CD4-positive, alpha-beta memory T cell (primary cell): ENCODE measurements around the gene TLX3. TPM values are rescaled to one million over a fixed set of nuclear protein-coding genes. Genes with fewer than 3 reads are reported as not detected.

Experiments used
- CTCF ChIA-PET: fragments of 350-600 bp; sonication (Branson Sonifier 250); formaldehyde crosslinking; loops from one replicate; lab custom pipeline; 2021; ENCODE audit warnings: inconsistent platforms; ENCODE audit not compliant: partially characterized antibody; lab: Charles Lee
- POLR2A ChIA-PET: fragments of 350-600 bp; sonication (Branson Sonifier 250); formaldehyde crosslinking; loops from one replicate; lab custom pipeline; 2021; ENCODE audit not compliant: partially characterized antibody; lab: Charles Lee
- DNase-seq, 5 donors: peaks; one replicate each; pipeline versions ENCODE4 v3.0.0 to v3.0.0-alpha.2; 2020 to 2022; ENCODE audit warnings: mixed read lengths in 1 of 5
- H3K27ac ChIP-seq: one replicate; pipeline ENCODE4 v1.7.0; 2013; ENCODE audit warnings: low read depth, low read length
- H3K27me3 ChIP-seq: 2 replicates; pipeline ENCODE4 v1.7.0; 2013; ENCODE audit warnings: mild to moderate bottlenecking, low read length, moderate library complexity; ENCODE audit not compliant: insufficient read depth
- H3K36me3 ChIP-seq: 2 replicates; pipeline ENCODE4 v1.7.0; 2013; ENCODE audit warnings: mild to moderate bottlenecking, low read length, moderate library complexity; ENCODE audit not compliant: insufficient read depth
- H3K4me1 ChIP-seq: 2 replicates; pipeline ENCODE4 v1.7.0; 2013; ENCODE audit warnings: mild to moderate bottlenecking, low read length, moderate library complexity; ENCODE audit not compliant: insufficient read depth
- H3K4me3 ChIP-seq, 2 donors: one replicate each; pipeline ENCODE4 v1.7.0; 2013; ENCODE audit warnings: low read length in 2 of 2, mild to moderate bottlenecking in 1 of 2
- H3K9me3 ChIP-seq, 2 donors: one replicate each; pipeline ENCODE4 v1.7.0; 2013; ENCODE audit warnings: low read length in 2 of 2, control low read depth in 1 of 2; ENCODE audit not compliant: control insufficient read depth in 1 of 2
- H3K27ac Mint-ChIP-seq, 7 donors: one replicate each; pipeline ENCODE4 v1.8.0; 2020 to 2021; ENCODE audit warnings: mixed read lengths in 7 of 7, mild to moderate bottlenecking in 6 of 7, inconsistent platforms in 3 of 7, moderate library complexity in 3 of 7
- H3K27me3 Mint-ChIP-seq, 2 donors: one replicate each; pipeline ENCODE4 v1.8.0; 2020 to 2021; ENCODE audit warnings: mixed read lengths in 2 of 2
- H3K36me3 Mint-ChIP-seq, 2 donors: one replicate each; pipeline ENCODE4 v1.8.0; 2020 to 2021; ENCODE audit warnings: mixed read lengths in 2 of 2, inconsistent platforms in 1 of 2, mild to moderate bottlenecking in 1 of 2
- H3K4me1 Mint-ChIP-seq, 4 donors: one replicate each; pipeline ENCODE4 v1.8.0; 2020 to 2021; ENCODE audit warnings: mixed read lengths in 4 of 4, mild to moderate bottlenecking in 1 of 4
- H3K4me3 Mint-ChIP-seq, 8 donors: one replicate each; pipeline ENCODE4 v1.8.0; 2020 to 2021; ENCODE audit warnings: mixed read lengths in 8 of 8, mild to moderate bottlenecking in 7 of 8, moderate library complexity in 6 of 8, inconsistent platforms in 3 of 8
- H3K9me3 Mint-ChIP-seq, 8 donors: one replicate each; pipeline ENCODE4 v1.8.0; 2020 to 2021; ENCODE audit warnings: mixed read lengths in 8 of 8, mild to moderate bottlenecking in 5 of 8, inconsistent platforms in 3 of 8, moderate library complexity in 1 of 8
- intact Hi-C: fragments of 100-400 bp; cut with micrococcal nuclease; formaldehyde crosslinking; loops from one replicate; pipeline ENCODE4 v1.15.1; 2023
- polyA plus RNA-seq, 2 donors: library from polyadenylated mRNA; unstranded; fragments of 300-500 nt; fragmentation: Illumina TruSeq; gene quantifications; one replicate each; pipeline ENCODE4 v1.2.3, GENCODE V29; 2021
- total RNA-seq, 2 experiments: library from RNA; stranded (reverse); gene quantifications; one replicate each; pipeline ENCODE4 v1.2.3, GENCODE V29; 2021

The TLX3 gene
- total and polyA plus RNA-seq, 4 experiments from 2014 or later: not detected

- Histone ChIP-seq H3K4me1 (peaks cover under 1% of the 10 kb centered on the region), H3K9me3 (no peaks in the 10 kb centered on the region), H3K27ac (no peak overlapping the region), H3K36me3 (no peaks in the 10 kb centered on the region), H3K4me3 (no peak overlapping the region), H3K27me3 (no peaks in the 10 kb centered on the region)
- Mint-ChIP-seq H3K4me1 (peaks cover under 1 to 3% (median 2%) of the 10 kb centered on the region in 4 donors), H3K36me3 (no peaks in the 10 kb centered on the region), H3K9me3 (peaks cover 0 to 6% (median 0%) of the 10 kb centered on the region in 8 donors), H3K4me3 (no peak overlapping the region), H3K27me3 (peaks cover 11 to 15% of the 10 kb centered on the region in 2 donors), H3K27ac (no peak overlapping the region)
- ChIA-PET CTCF (no interaction called here), POLR2A (no interaction called here)
- no peak for DNase-seq
- intact Hi-C loops: no loop called here
Measured at GRCh38 chr5:171270136-171270535, 38.9 kb upstream of the TLX3 start.

GRCh38 chr5:171271798-171272197 lies 37.2 kb upstream of the TLX3 start:
- intact Hi-C loops: no loop called here
- ChIA-PET CTCF (no interaction called here), POLR2A (no interaction called here)
- H3K4me3 ChIP-seq: no peak overlapping the region
- no peak for DNase-seq
- Mint-ChIP-seq H3K27ac (no peak overlapping the region), H3K36me3 (no peaks in the 10 kb centered on the region), H3K9me3 (peaks cover 0 to 6% (median 0%) of the 10 kb centered on the region in 8 donors), H3K4me3 (no peak overlapping the region), H3K4me1 (no peaks in the 10 kb centered on the region), H3K27me3 (peaks cover 11 to 15% of the 10 kb centered on the region in 2 donors)
- no peaks in the 10 kb centered on the region for H3K4me1 ChIP-seq
- no peaks in the 10 kb centered on the region for H3K9me3 ChIP-seq
- H3K36me3 ChIP-seq: no peaks in the 10 kb centered on the region
- H3K27ac ChIP-seq: no peak overlapping the region
- no peaks in the 10 kb centered on the region for H3K27me3 ChIP-seq

- Mint-ChIP-seq H3K27ac (no peak overlapping the region), H3K4me1 (no peaks in the 10 kb centered on the region), H3K9me3 (peaks cover 0 to 6% (median 0%) of the 10 kb centered on the region in 8 donors), H3K4me3 (no peak overlapping the region), H3K27me3 (peaks cover 11 to 13% of the 10 kb centered on the region in 2 donors), H3K36me3 (no peaks in the 10 kb centered on the region)
- Histone ChIP-seq H3K27ac (no peak overlapping the region), H3K4me3 (no peak overlapping the region), H3K4me1 (no peaks in the 10 kb centered on the region), H3K9me3 (no peaks in the 10 kb centered on the region), H3K36me3 (no peaks in the 10 kb centered on the region), H3K27me3 (no peaks in the 10 kb centered on the region)
- intact Hi-C loops: no loop called here
- POLR2A ChIA-PET: no interaction called here
- CTCF ChIA-PET: interaction anchor here (0.6 kb wide), 1 partner anchor 85 kb away, joined by 3 read pairs; no protein-coding TSS in a partner anchor
- DNase-seq: no peak
Measured at GRCh38 chr5:171272996-171273970, 35.8 kb upstream of the TLX3 start.

GRCh38 chr5:171275841-171276544 lies 33.1 kb upstream of the TLX3 start:
- no peak for DNase-seq
- H3K4me3 Mint-ChIP-seq: no peak overlapping the region
- Histone ChIP-seq H3K9me3 (no peaks in the 10 kb centered on the region), H3K27me3 (no peaks in the 10 kb centered on the region), H3K27ac (no peak overlapping the region), H3K4me3 (no peak overlapping the region), H3K4me1 (no peaks in the 10 kb centered on the region), H3K36me3 (no peaks in the 10 kb centered on the region)
- H3K4me1 Mint-ChIP-seq: no peaks in the 10 kb centered on the region
- no peak overlapping the region for H3K27ac Mint-ChIP-seq
- intact Hi-C loops: no loop called here
- CTCF ChIA-PET: interaction anchor here (0.9 kb wide), 1 partner anchor 14 kb away, joined by 3 read pairs; no protein-coding TSS in a partner anchor
- peaks cover 0 to 6% (median 0%) of the 10 kb centered on the region in 8 donors for H3K9me3 Mint-ChIP-seq
- peaks cover 13 to 15% of the 10 kb centered on the region in 2 donors for H3K27me3 Mint-ChIP-seq
- POLR2A ChIA-PET: no interaction called here
- no peaks in the 10 kb centered on the region for H3K36me3 Mint-ChIP-seq

- POLR2A ChIA-PET: no interaction called here
- CTCF ChIA-PET: no interaction called here
- DNase-seq: no peak
- Histone ChIP-seq H3K27me3 (peaks cover 3% of the 10 kb centered on the region), H3K27ac (no peak overlapping the region), H3K4me1 (no peaks in the 10 kb centered on the region), H3K4me3 (no peak overlapping the region), H3K9me3 (no peaks in the 10 kb centered on the region), H3K36me3 (no peaks in the 10 kb centered on the region)
- Mint-ChIP-seq H3K4me1 (no peaks in the 10 kb centered on the region), H3K27me3 (peaks cover 11 to 14% of the 10 kb centered on the region in 2 donors), H3K36me3 (no peaks in the 10 kb centered on the region), H3K27ac (no peak overlapping the region), H3K9me3 (no peaks in the 10 kb centered on the region), H3K4me3 (no peak overlapping the region)
- intact Hi-C loops: no loop called here
Measured at GRCh38 chr5:171283753-171284152, 25.3 kb upstream of the TLX3 start.

- Histone ChIP-seq H3K4me1 (no peaks in the 10 kb centered on the region), H3K9me3 (no peaks in the 10 kb centered on the region), H3K4me3 (no peak overlapping the region), H3K27me3 (peaks cover 3% of the 10 kb centered on the region), H3K27ac (no peak overlapping the region), H3K36me3 (no peaks in the 10 kb centered on the region)
- H3K27me3 Mint-ChIP-seq: peaks cover 11 to 19% of the 10 kb centered on the region in 2 donors
- no peaks in the 10 kb centered on the region for H3K4me1 Mint-ChIP-seq
- no peaks in the 10 kb centered on the region for H3K36me3 Mint-ChIP-seq
- DNase-seq: no peak
- H3K4me3 Mint-ChIP-seq: no peak overlapping the region
- intact Hi-C loops: no loop called here
- ChIA-PET CTCF (no interaction called here), POLR2A (no interaction called here)
- no peak overlapping the region for H3K27ac Mint-ChIP-seq
- no peaks in the 10 kb centered on the region for H3K9me3 Mint-ChIP-seq
Measured at GRCh38 chr5:171285465-171285864, 23.6 kb upstream of the TLX3 start.

- Histone ChIP-seq H3K9me3 (no peaks in the 10 kb centered on the region), H3K4me3 (no peak overlapping the region), H3K4me1 (no peaks in the 10 kb centered on the region), H3K27me3 (peaks cover 3% of the 10 kb centered on the region), H3K36me3 (no peaks in the 10 kb centered on the region), H3K27ac (no peak overlapping the region)
- intact Hi-C loops: no loop called here
- no peak overlapping the region for H3K27ac Mint-ChIP-seq
- ChIA-PET POLR2A (no interaction called here), CTCF (no interaction called here)
- peaks cover 10 to 17% of the 10 kb centered on the region in 2 donors for H3K27me3 Mint-ChIP-seq
- no peaks in the 10 kb centered on the region for H3K4me1 Mint-ChIP-seq
- H3K36me3 Mint-ChIP-seq: no peaks in the 10 kb centered on the region
- DNase-seq: no peak
- no peak overlapping the region for H3K4me3 Mint-ChIP-seq
- H3K9me3 Mint-ChIP-seq: no peaks in the 10 kb centered on the region
Measured at GRCh38 chr5:171288066-171288465, 21.0 kb upstream of the TLX3 start.
